IMR-90 (cell line): ENCODE results near the gene CYS1. TPM values are rescaled to one million over a fixed set of nuclear protein-coding genes. Genes with fewer than 3 reads are reported as not detected.

Experiments used
- ATAC-seq: fragments of 200-7000 bp; cut with Tn5 transposase; 2 replicates; pipeline ENCODE4 v1.9.1; 2020; ENCODE audit warnings: low read depth, mild to moderate bottlenecking, moderate library complexity
- BruUV-seq: library from RNA; stranded (reverse); fragments of 400-500 nt; replicated peaks from 2 replicates; lab custom pipeline; 2021; lab: Mats Ljungman, UMichigan
- CTCF ChIA-PET: fragments of 300-600 bp; formaldehyde crosslinking; extraction: SDS; loops from one replicate; lab custom pipeline; 2021; ENCODE audit warnings: antibody characterized with exemption; lab: Yijun Ruan, JAX
- POLR2A ChIA-PET: fragments of 300-600 bp; sonication (Branson Sonifier 250); formaldehyde crosslinking; loops from one replicate; lab custom pipeline; 2022; ENCODE audit warnings: antibody characterized with exemption; ENCODE audit not compliant: unreplicated experiment; lab: Charles Lee
- DNase-seq: peaks from one replicate; pipeline ENCODE4 v3.0.0; 2013
- H2AFZ ChIP-seq: replicated peaks from 2 replicates; pipeline ENCODE3; 2013; ENCODE audit warnings: low read length, mild to moderate bottlenecking; ENCODE audit not compliant: poor library complexity
- H2AK5ac ChIP-seq: 2 replicates; pipeline ENCODE4 v1.6.1; 2013; ENCODE audit warnings: low read depth, low read length, inconsistent platforms
- H2AK9ac ChIP-seq: replicated peaks from 2 replicates; pipeline ENCODE3; 2013; ENCODE audit warnings: mild to moderate bottlenecking, low read depth, low read length, moderate library complexity; ENCODE audit not compliant: poor library complexity
- H2BK120ac ChIP-seq: 2 replicates; pipeline ENCODE4 v1.6.1; 2013; ENCODE audit warnings: low read depth, low read length, inconsistent platforms
- H2BK15ac ChIP-seq: 3 replicates; pipeline ENCODE4 v1.6.1; 2013; ENCODE audit warnings: low read depth, low read length, inconsistent platforms
- H2BK20ac ChIP-seq: 2 replicates; pipeline ENCODE4 v1.6.1; 2013; ENCODE audit warnings: low read depth, mild to moderate bottlenecking, inconsistent platforms, low read length, moderate library complexity
- H2BK5ac ChIP-seq: 2 replicates; pipeline ENCODE4 v1.6.1; 2013; ENCODE audit warnings: mild to moderate bottlenecking, low read depth, low read length, inconsistent platforms; ENCODE audit not compliant: poor library complexity, severe bottlenecking
- H3K14ac ChIP-seq: replicated peaks from 2 replicates; pipeline ENCODE4 v1.6.1; 2013; ENCODE audit warnings: low read depth, low read length, inconsistent platforms
- H3K18ac ChIP-seq: 2 replicates; pipeline ENCODE4 v1.6.1; 2013; ENCODE audit warnings: low read depth, low read length, control low read depth
- H3K23ac ChIP-seq: 2 replicates; pipeline ENCODE4 v1.6.1; 2013; ENCODE audit warnings: low read depth, low read length, inconsistent platforms
- H3K27ac ChIP-seq: 2 replicates; pipeline ENCODE4 v1.5.1; 2013; ENCODE audit warnings: mild to moderate bottlenecking, control low read depth, low read length; ENCODE audit not compliant: insufficient read depth
- H3K27me3 ChIP-seq: 2 replicates; pipeline ENCODE4 v1.6.1; 2013; ENCODE audit warnings: low read length; ENCODE audit not compliant: control insufficient read depth, insufficient read depth
- H3K36me3 ChIP-seq: 2 replicates; pipeline ENCODE4 v1.6.1; 2013; ENCODE audit warnings: low read length, mixed read lengths; ENCODE audit not compliant: control insufficient read depth, insufficient read depth
- H3K4ac ChIP-seq: 2 replicates; pipeline ENCODE4 v1.6.1; 2013; ENCODE audit warnings: low read depth, low read length, inconsistent platforms
- H3K4me1 ChIP-seq: 2 replicates; pipeline ENCODE4 v1.6.1; 2013; ENCODE audit warnings: low read length, mixed read lengths; ENCODE audit not compliant: control insufficient read depth, insufficient read depth
- H3K4me2 ChIP-seq: 2 replicates; pipeline ENCODE4 v1.6.1; 2013; ENCODE audit warnings: low read depth, mild to moderate bottlenecking, control low read depth, low read length, moderate library complexity
- H3K4me3 ChIP-seq: 2 replicates; pipeline ENCODE4 v1.5.1; 2013; ENCODE audit warnings: low read depth, mild to moderate bottlenecking, control low read depth, low read length, moderate library complexity; ENCODE audit not compliant: insufficient read depth
- H3K56ac ChIP-seq: 2 replicates; pipeline ENCODE4 v1.6.1; 2013; ENCODE audit warnings: low read length, inconsistent platforms; ENCODE audit not compliant: insufficient read depth; ENCODE audit errors: extremely low read depth
- H3K79me1 ChIP-seq, 2 experiments: 2 replicates each; pipeline ENCODE4 v1.6.1; 2013; ENCODE audit warnings: low read length in 2 of 2, inconsistent platforms in 1 of 2, low read depth in 1 of 2
- H3K9ac ChIP-seq: 2 replicates; pipeline ENCODE4 v1.6.1; 2013; ENCODE audit warnings: low read depth, low read length, control low read depth
- H3K9me1 ChIP-seq: 2 replicates; pipeline ENCODE4 v1.6.1; 2013; ENCODE audit warnings: low read length, inconsistent platforms; ENCODE audit not compliant: insufficient read depth
- H3K9me3 ChIP-seq: 2 replicates; pipeline ENCODE4 v1.6.1; 2013; ENCODE audit warnings: low read length; ENCODE audit not compliant: control insufficient read depth, insufficient read depth
- H4K20me1 ChIP-seq: 2 replicates; pipeline ENCODE4 v1.6.1; 2013; ENCODE audit warnings: low read length, inconsistent platforms; ENCODE audit not compliant: insufficient read depth
- H4K5ac ChIP-seq: 2 replicates; pipeline ENCODE4 v1.6.1; 2013; ENCODE audit warnings: mild to moderate bottlenecking, low read depth, low read length, control low read depth
- H4K8ac ChIP-seq, 2 experiments: 2 replicates each; pipeline ENCODE4 v1.6.1; 2013; ENCODE audit warnings: low read depth in 2 of 2, low read length in 2 of 2, control low read depth in 1 of 2, inconsistent platforms in 1 of 2
- H4K91ac ChIP-seq: 2 replicates; pipeline ENCODE4 v1.6.1; 2013; ENCODE audit warnings: low read depth, low read length, inconsistent platforms; ENCODE audit not compliant: insufficient read depth
- FOS ChIP-seq: fragments of 150-350 bp; IDR thresholded peaks from 2 replicates; pipeline ENCODE4 v1.6.1; 2016; ENCODE audit warnings: low read depth, low read length
- MAZ ChIP-seq: IDR thresholded peaks from 2 replicates; pipeline ENCODE4 v1.6.1; 2012; ENCODE audit warnings: low read depth, mild to moderate bottlenecking, low read length, improper control_type of control experiment, moderate library complexity, borderline replicate concordance
- NFE2L2 ChIP-seq: fragments of 150-350 bp; IDR thresholded peaks from 2 replicates; pipeline ENCODE4 v1.6.1; 2016; ENCODE audit warnings: low read depth, mild to moderate bottlenecking, low read length
- RFX5 ChIP-seq: IDR thresholded peaks from 2 replicates; pipeline ENCODE4 v1.8.0; 2012; ENCODE audit warnings: low read depth, mild to moderate bottlenecking, low read length, moderate library complexity
- WGBS, 2 experiments: methylation state at CpG; one replicate each; pipeline versions ENCODE4 v1.1.5 to v1.1.7; 2013; ENCODE audit warnings: missing lambda C conversion rate in 2 of 2; ENCODE audit not compliant: insufficient read length in 1 of 2; ENCODE audit errors: extremely low coverage in 2 of 2; 5-methylcytosine and 5-hydroxymethylcytosine counted together
- dilution Hi-C: fragments of 300-500 bp; cut with HindIII; formaldehyde crosslinking; loops from one replicate; pipeline ENCODE4 v1.14.3; 2018; ENCODE audit warnings: low sequenced_read_pairs; ENCODE audit not compliant: unreplicated experiment
- in situ Hi-C: fragments of 300-500 bp; cut with MboI; formaldehyde crosslinking; loops from 3 replicates; pipeline ENCODE4 v1.14.3; 2019; ENCODE audit warnings: low sequenced_read_pairs, inconsistent platforms, mixed read lengths
- intact Hi-C: fragments of 100-400 bp; cut with micrococcal nuclease; formaldehyde crosslinking; loops from 2 replicates; pipeline ENCODE4 v1.10.0; 2022
- polyA plus RNA-seq, 3 experiments: library from polyadenylated mRNA; depleted of rRNA; stranded (reverse); fragments of >200 nt; gene quantifications; 2 replicates each; pipeline ENCODE4 v1.2.3, GENCODE V29; 2012; ENCODE audit warnings: low replicate concordance in 1 of 3
- total RNA-seq: library from RNA; depleted of rRNA; stranded (reverse); fragments of >200 nt; gene quantifications from 2 replicates; pipeline ENCODE4 v1.2.3, GENCODE V29; 2012
- TF ChIP-seq, protein P1 (sequence below): fragments of 150-350 bp; IDR thresholded peaks from 2 replicates; pipeline ENCODE4 v1.6.1; 2016; ENCODE audit warnings: low read depth, mild to moderate bottlenecking, low read length, moderate library complexity, borderline replicate concordance

CYS1 gene
- total and polyA plus RNA-seq, 2 of the 4 experiments (the other 2 are of a cell fraction): under 0.01 to 0.12 TPM

GRCh38 chr2:10119601-10120157 is 39.5 kb upstream of the CYS1 start:
- Histone ChIP-seq H4K20me1 (peaks cover 12% of the 10 kb centered on the region; the same call in 1 of the 2 replicates), H3K4me3 (peak overlapping the region; percentile 74), H2BK20ac (no peak overlapping the region), H3K27ac (peak overlapping the region; percentile 30; the same call in 1 of the 2 replicates), H3K4ac (peak overlapping the region; percentile 73), H3K14ac (peak overlapping the region; percentile 43; the same call in 1 of the 2 replicates), H2AK5ac (peak overlapping the region; percentile 59), H4K5ac (peak overlapping the region; percentile 43), H3K4me1 (peaks cover 7% of the 10 kb centered on the region; the same call in 1 of the 2 replicates), H3K4me2 (peak overlapping the region; percentile 85), H3K18ac (no peak overlapping the region), H2BK5ac (peak overlapping the region; percentile 14), H4K91ac (peak overlapping the region; percentile 85), H3K9me1 (peaks cover 10% of the 10 kb centered on the region), H3K79me1 (peaks cover under 1 to 37% of the 10 kb centered on the region in 2 experiments; a peak in 3 of 4 replicates), H2BK120ac (peak overlapping the region; percentile 70), H3K9ac (peak overlapping the region; percentile 38; the same call in 1 of the 2 replicates), H2AK9ac (peak overlapping the region; percentile 6), H3K27me3 (no peaks in the 10 kb centered on the region), H3K23ac (peak overlapping the region; percentile 55; the same call in 1 of the 2 replicates), H2BK15ac (no peak overlapping the region), H2AFZ (peak overlapping the region; percentile 98), H3K56ac (0 out of 2 replicates have a peak overlapping the region, but pooled peaks have one; percentile 22), H4K8ac (peak overlapping the region; percentile 37 to 86), H3K9me3 (no peaks in the 10 kb centered on the region), H3K36me3 (no peaks in the 10 kb centered on the region)
- intact Hi-C loops: loop anchor here (1.0 to 2.0 kb wide), 2 partner anchors 47 to 539 kb away; no protein-coding TSS in a partner anchor
- ChIA-PET POLR2A (no interaction called here), CTCF (no interaction called here)
- no TSS peak for BruUV-seq
- in situ Hi-C loops: no loop called here
- WGBS, 2 experiments: 0% methylated on average over 1 of the region's 14 CpGs; no CpG with 5 or more reads in 1 of the 2 experiments
- ATAC-seq (no peak), DNase-seq (no peak)
- TF ChIP-seq RFX5: no peak
- no peak for TF ChIP-seq MAZ
- TF ChIP-seq FOS: no peak
- TF ChIP-seq, protein P1, sequence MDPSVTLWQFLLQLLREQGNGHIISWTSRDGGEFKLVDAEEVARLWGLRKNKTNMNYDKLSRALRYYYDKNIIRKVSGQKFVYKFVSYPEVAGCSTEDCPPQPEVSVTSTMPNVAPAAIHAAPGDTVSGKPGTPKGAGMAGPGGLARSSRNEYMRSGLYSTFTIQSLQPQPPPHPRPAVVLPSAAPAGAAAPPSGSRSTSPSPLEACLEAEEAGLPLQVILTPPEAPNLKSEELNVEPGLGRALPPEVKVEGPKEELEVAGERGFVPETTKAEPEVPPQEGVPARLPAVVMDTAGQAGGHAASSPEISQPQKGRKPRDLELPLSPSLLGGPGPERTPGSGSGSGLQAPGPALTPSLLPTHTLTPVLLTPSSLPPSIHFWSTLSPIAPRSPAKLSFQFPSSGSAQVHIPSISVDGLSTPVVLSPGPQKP: no peak
- no peak for TF ChIP-seq NFE2L2
- dilution Hi-C loops: no loop called here
